ENCODE measurements around the gene ATXN1L. TPM values are rescaled to one million over a fixed set of nuclear protein-coding genes. Genes with fewer than 3 reads are reported as not detected.

Gene ATXN1L
- total RNA-seq, 5 donors from 2014 or later (not counting 1 experiment from before 2014, with no cell fraction given): 26.8 to 44.0 (median 29.3) TPM

DNA sequence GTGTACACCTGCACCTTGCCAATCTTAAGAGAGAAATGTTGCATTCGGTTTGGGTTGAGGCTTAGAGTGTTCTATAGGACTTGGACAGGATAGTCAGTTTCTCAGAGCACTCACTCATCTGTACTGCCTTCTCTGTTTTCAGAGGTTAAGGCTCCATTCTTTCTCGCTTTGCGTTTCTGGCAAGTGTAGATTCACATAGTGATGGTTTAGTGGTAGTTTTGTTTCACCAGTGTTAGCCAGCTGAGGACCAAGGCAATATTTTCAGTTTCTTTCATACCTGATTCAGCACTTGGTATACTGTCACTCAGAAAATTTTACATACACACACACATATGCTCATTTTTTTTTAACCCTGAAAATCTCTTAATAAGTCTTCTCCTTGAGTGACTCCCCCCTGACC lies 1.3 kb downstream of the ATXN1L start:
- no CpG with 5 or more reads among the region's 3 CpGs for WGBS (ENCODE audit: insufficient coverage)
- H3K27ac ChIP-seq (ENCODE audit: low read length): no peak overlapping the region
- no peaks in the 10 kb centered on the region for H3K27me3 Mint-ChIP-seq

DNA sequence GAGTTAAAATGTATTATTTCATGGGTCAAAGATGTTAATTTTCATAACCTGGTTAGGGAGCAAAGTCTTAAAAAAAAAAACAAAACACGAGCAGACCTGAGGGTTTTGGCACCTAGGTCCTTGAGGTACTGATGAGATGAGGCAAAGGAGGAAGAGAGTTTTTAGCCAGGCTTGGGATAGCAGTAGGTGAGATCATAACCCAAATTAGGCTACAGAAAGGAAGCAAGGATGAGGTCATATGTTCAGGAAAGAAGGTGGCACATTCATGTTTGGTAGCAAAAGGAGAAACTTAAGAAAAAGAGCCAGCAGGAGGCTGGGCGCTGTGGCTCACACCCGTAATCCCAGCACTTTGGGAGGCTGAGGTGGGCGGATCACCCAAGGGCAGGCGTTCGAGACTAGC lies 2.8 kb downstream of the ATXN1L start:
- WGBS (ENCODE audit: insufficient coverage): 94% methylated on average over 2 of the region's 6 CpGs
- peaks cover 29% of the 10 kb centered on the region for H3K36me3 Mint-ChIP-seq
- Histone ChIP-seq H3K9me3 (no peaks in the 10 kb centered on the region), H3K36me3 (ENCODE audit: control insufficient read depth in 2 of 2, extremely low read depth in 1 of 2, insufficient read depth in 1 of 2, low read length in 1 of 2) (peaks cover 8 to 52% of the 10 kb centered on the region in 2 donors), H3K27ac (ENCODE audit: low read length) (no peak overlapping the region), H3K27me3 (replicated peaks in 1 of 2; ENCODE audit: control insufficient read depth in 2 of 2, extremely low read depth in 1 of 2, insufficient read depth in 2 of 2, low read length in 1 of 2) (no peaks in the 10 kb centered on the region), H3K4me1 (ENCODE audit: control insufficient read depth in 1 of 2, extremely low read depth in 1 of 2, insufficient read depth in 2 of 2, low read length in 2 of 2) (peaks cover 10 to 44% of the 10 kb centered on the region in 2 experiments), H3K4me3 (ENCODE audit: control insufficient read depth in 1 of 2, extremely low read depth in 1 of 2, low read length in 1 of 2) (no peak overlapping the region)
- no peak for ATAC-seq (replicated peaks in 1 of 4)
- no peaks in the 10 kb centered on the region for H3K27me3 Mint-ChIP-seq
- H3K9me3 Mint-ChIP-seq: no peaks in the 10 kb centered on the region
- H3K27ac Mint-ChIP-seq: no peak overlapping the region
- ChIA-PET POLR2A (interaction anchor here in 1 of 2 donors (0.5 kb wide), 1 partner anchor 62 kb away, joined by 3 read pairs; no protein-coding TSS in a partner anchor), CTCF (interaction anchor here (0.6 to 2.6 kb wide), 3 partner anchors 22 to 34 kb away, joined by 9 to 19 read pairs (median 10); no protein-coding TSS in a partner anchor)
- no peak for DNase-seq
- H3K4me1 Mint-ChIP-seq: peaks cover 48 to 60% (median 57%) of the 10 kb centered on the region in 3 donors
- no peak overlapping the region for H3K4me3 Mint-ChIP-seq

More for the DNA sequence above, 1.3 kb downstream of the ATXN1L start:
- Histone ChIP-seq H3K4me1 (ENCODE audit: control insufficient read depth in 1 of 2, extremely low read depth in 1 of 2, insufficient read depth in 2 of 2, low read length in 2 of 2) (peaks cover 13 to 29% of the 10 kb centered on the region in 2 experiments), H3K36me3 (ENCODE audit: control insufficient read depth in 2 of 2, extremely low read depth in 1 of 2, insufficient read depth in 1 of 2, low read length in 1 of 2) (peaks cover 8 to 42% of the 10 kb centered on the region in 2 donors), H3K27me3 (replicated peaks in 1 of 2; ENCODE audit: control insufficient read depth in 2 of 2, extremely low read depth in 1 of 2, insufficient read depth in 2 of 2, low read length in 1 of 2) (no peaks in the 10 kb centered on the region), H3K4me3 (ENCODE audit: control insufficient read depth in 1 of 2, extremely low read depth in 1 of 2, low read length in 1 of 2) (peak overlapping the region in 1 of 2 donors; percentile 91), H3K9me3 (no peaks in the 10 kb centered on the region)
- Mint-ChIP-seq H3K4me1 (peaks cover 39 to 52% (median 50%) of the 10 kb centered on the region in 3 donors), H3K36me3 (peaks cover 23% of the 10 kb centered on the region), H3K4me3 (peak overlapping the region; percentile 91 to 94 (median 92)), H3K9me3 (no peaks in the 10 kb centered on the region), H3K27ac (peak overlapping the region; percentile 66 to 79)
- ATAC-seq (replicated peaks in 1 of 4) (no peak), DNase-seq (no peak)
- ChIA-PET CTCF (interaction anchor here in 1 of 2 donors (0.5 to 2.6 kb wide), 2 partner anchors 35 to 98 kb away, joined by 3 to 19 read pairs; no protein-coding TSS in a partner anchor), POLR2A (interaction anchor here (0.6 to 0.9 kb wide), 3 partner anchors 36 to 158 kb away, joined by 3 to 6 read pairs (median 6); no protein-coding TSS in a partner anchor)

- H3K27me3 Mint-ChIP-seq: no peaks in the 10 kb centered on the region
Measured at GRCh38 chr16:71851746-71852145, 6.0 kb downstream of the ATXN1L start.

DNA sequence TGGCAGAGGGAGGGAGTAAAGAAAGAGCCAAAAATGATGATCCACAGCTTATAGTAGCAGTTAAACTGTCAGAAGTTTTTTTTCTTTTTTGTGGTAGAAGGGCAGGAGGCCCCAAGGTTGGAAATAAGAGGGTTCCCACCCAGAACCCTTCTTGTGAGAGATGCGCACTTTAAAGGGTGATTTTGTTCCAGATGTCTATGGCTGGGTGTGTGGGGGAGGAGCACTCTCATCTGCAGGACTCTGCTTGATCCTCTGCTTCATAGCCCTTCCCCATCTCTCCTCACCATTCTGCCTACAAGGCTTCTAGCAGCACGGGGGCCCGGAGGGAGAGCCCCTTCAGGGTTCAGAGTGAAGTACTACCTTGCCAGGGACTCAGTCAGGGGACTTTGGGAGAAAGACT lies 6.4 kb downstream of the ATXN1L start:
- no peaks in the 10 kb centered on the region for H3K27me3 Mint-ChIP-seq
- Histone ChIP-seq H3K4me3 (ENCODE audit: control insufficient read depth in 1 of 2, extremely low read depth in 1 of 2, low read length in 1 of 2) (no peak overlapping the region), H3K27me3 (replicated peaks in 1 of 2; ENCODE audit: control insufficient read depth in 2 of 2, extremely low read depth in 1 of 2, insufficient read depth in 2 of 2, low read length in 1 of 2) (no peaks in the 10 kb centered on the region), H3K36me3 (ENCODE audit: control insufficient read depth in 2 of 2, extremely low read depth in 1 of 2, insufficient read depth in 1 of 2, low read length in 1 of 2) (peaks cover 13 to 67% of the 10 kb centered on the region in 2 donors), H3K4me1 (ENCODE audit: control insufficient read depth in 1 of 2, extremely low read depth in 1 of 2, insufficient read depth in 2 of 2, low read length in 2 of 2) (peaks cover 2 to 58% of the 10 kb centered on the region in 2 experiments), H3K27ac (ENCODE audit: low read length) (no peak overlapping the region), H3K9me3 (no peaks in the 10 kb centered on the region)
- ATAC-seq (replicated peaks in 1 of 4) (no peak), DNase-seq (no peak)
- 20% methylated on average over 2 of the region's 3 CpGs for WGBS (ENCODE audit: insufficient coverage)
- no peaks in the 10 kb centered on the region for H3K9me3 Mint-ChIP-seq
- peak overlapping the region in 1 of 2 donors; percentile 28 for H3K27ac Mint-ChIP-seq
- peaks cover 68 to 80% (median 76%) of the 10 kb centered on the region in 3 donors for H3K4me1 Mint-ChIP-seq
- no peak overlapping the region for H3K4me3 Mint-ChIP-seq
- POLR2A ChIA-PET: no interaction called here
- CTCF ChIA-PET: interaction anchor here (0.7 to 1.3 kb wide), 2 partner anchors 10 to 29 kb away, joined by 3 read pairs; no protein-coding TSS in a partner anchor
- H3K36me3 Mint-ChIP-seq: peaks cover 35% of the 10 kb centered on the region

More at GRCh38 chr16:71851746-71852145, 6.0 kb downstream of the ATXN1L start:
- ATAC-seq (replicated peaks in 1 of 4): no peak
- Histone ChIP-seq H3K27ac (ENCODE audit: low read length) (no peak overlapping the region), H3K4me3 (ENCODE audit: control insufficient read depth in 1 of 2, extremely low read depth in 1 of 2, low read length in 1 of 2) (no peak overlapping the region), H3K36me3 (ENCODE audit: control insufficient read depth in 2 of 2, extremely low read depth in 1 of 2, insufficient read depth in 1 of 2, low read length in 1 of 2) (peaks cover 13 to 67% of the 10 kb centered on the region in 2 donors), H3K27me3 (replicated peaks in 1 of 2; ENCODE audit: control insufficient read depth in 2 of 2, extremely low read depth in 1 of 2, insufficient read depth in 2 of 2, low read length in 1 of 2) (no peaks in the 10 kb centered on the region), H3K9me3 (no peaks in the 10 kb centered on the region), H3K4me1 (ENCODE audit: control insufficient read depth in 1 of 2, extremely low read depth in 1 of 2, insufficient read depth in 2 of 2, low read length in 2 of 2) (peaks cover 6 to 61% of the 10 kb centered on the region in 2 experiments)
- ChIA-PET CTCF (no interaction called here), POLR2A (no interaction called here)
- Mint-ChIP-seq H3K9me3 (no peaks in the 10 kb centered on the region), H3K4me1 (peaks cover 72 to 82% (median 76%) of the 10 kb centered on the region in 3 donors), H3K4me3 (no peak overlapping the region), H3K27ac (peak overlapping the region in 1 of 2 donors; percentile 28), H3K36me3 (peaks cover 35% of the 10 kb centered on the region)
- DNase-seq: no peak
- no CpG with 5 or more reads among the region's 8 CpGs for WGBS (ENCODE audit: insufficient coverage)

DNA sequence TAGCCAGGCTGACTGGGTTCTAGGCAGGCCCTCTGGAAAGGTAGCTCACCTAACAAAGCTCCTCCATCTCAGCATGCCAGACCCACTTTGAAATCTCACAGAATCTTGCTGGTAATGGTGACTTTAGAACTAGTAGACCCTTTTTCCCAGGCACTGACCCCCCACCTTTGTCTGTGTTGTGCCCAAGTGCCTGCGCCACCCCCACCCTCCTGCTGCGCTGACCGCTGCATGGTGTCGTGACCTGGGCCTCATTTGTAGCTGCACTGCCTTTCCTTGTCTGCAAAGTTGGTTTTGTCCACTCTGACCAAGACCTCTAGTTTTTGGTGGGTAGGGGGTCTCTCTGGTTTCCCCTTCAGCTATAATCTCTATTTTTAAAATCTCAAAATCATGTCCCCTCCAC lies 6.8 kb downstream of the ATXN1L start:
- Mint-ChIP-seq H3K36me3 (peaks cover 35% of the 10 kb centered on the region), H3K27ac (peak overlapping the region in 1 of 2 donors; percentile 63), H3K4me1 (peaks cover 64 to 80% (median 75%) of the 10 kb centered on the region in 3 donors), H3K27me3 (no peaks in the 10 kb centered on the region), H3K4me3 (no peak overlapping the region), H3K9me3 (no peaks in the 10 kb centered on the region)
- no peak overlapping the region for H3K4me3 ChIP-seq (ENCODE audit: control insufficient read depth in 1 of 2, extremely low read depth in 1 of 2, low read length in 1 of 2)
- no peak for DNase-seq
- H3K4me1 ChIP-seq (ENCODE audit: control insufficient read depth in 1 of 2, extremely low read depth in 1 of 2, insufficient read depth in 2 of 2, low read length in 2 of 2): peaks cover 0 to 61% of the 10 kb centered on the region in 2 experiments
- ChIA-PET CTCF (interaction anchor here (0.5 to 1.3 kb wide), 4 partner anchors 10 to 55 kb away, joined by 3 to 4 read pairs (median 3); no protein-coding TSS in a partner anchor), POLR2A (no interaction called here)
- H3K36me3 ChIP-seq (ENCODE audit: control insufficient read depth in 2 of 2, extremely low read depth in 1 of 2, insufficient read depth in 1 of 2, low read length in 1 of 2): peaks cover 13 to 67% of the 10 kb centered on the region in 2 donors
- no peaks in the 10 kb centered on the region for H3K9me3 ChIP-seq
- ATAC-seq (replicated peaks in 1 of 4): no peak
- no peaks in the 10 kb centered on the region for H3K27me3 ChIP-seq (replicated peaks in 1 of 2; ENCODE audit: control insufficient read depth in 2 of 2, extremely low read depth in 1 of 2, insufficient read depth in 2 of 2, low read length in 1 of 2)
- no peak overlapping the region for H3K27ac ChIP-seq (ENCODE audit: low read length)
- WGBS (ENCODE audit: insufficient coverage): no CpG with 5 or more reads among the region's 4 CpGs

- CTCF ChIA-PET: interaction anchor here (0.5 to 1.3 kb wide), 4 partner anchors 28 to 54 kb away, joined by 3 to 4 read pairs (median 3); no protein-coding TSS in a partner anchor
- no CpG with 5 or more reads among the region's 4 CpGs for WGBS (ENCODE audit: insufficient coverage)
- Histone ChIP-seq H3K36me3 (ENCODE audit: control insufficient read depth in 2 of 2, extremely low read depth in 1 of 2, insufficient read depth in 1 of 2, low read length in 1 of 2) (peaks cover 13 to 59% of the 10 kb centered on the region in 2 donors), H3K27me3 (replicated peaks in 1 of 2; ENCODE audit: control insufficient read depth in 2 of 2, extremely low read depth in 1 of 2, insufficient read depth in 2 of 2, low read length in 1 of 2) (no peaks in the 10 kb centered on the region), H3K27ac (ENCODE audit: low read length) (no peak overlapping the region), H3K4me1 (ENCODE audit: control insufficient read depth in 1 of 2, extremely low read depth in 1 of 2, insufficient read depth in 2 of 2, low read length in 2 of 2) (peaks cover 0 to 63% of the 10 kb centered on the region in 2 experiments), H3K9me3 (no peaks in the 10 kb centered on the region), H3K4me3 (ENCODE audit: control insufficient read depth in 1 of 2, extremely low read depth in 1 of 2, low read length in 1 of 2) (no peak overlapping the region)
- Mint-ChIP-seq H3K4me1 (peaks cover 56 to 72% (median 67%) of the 10 kb centered on the region in 3 donors), H3K9me3 (no peaks in the 10 kb centered on the region), H3K27me3 (no peaks in the 10 kb centered on the region), H3K36me3 (peaks cover 31% of the 10 kb centered on the region), H3K27ac (peak overlapping the region; percentile 8 to 63), H3K4me3 (no peak overlapping the region)
- ATAC-seq (replicated peaks in 1 of 4) (no peak), DNase-seq (no peak)
- POLR2A ChIA-PET: no interaction called here
Measured at GRCh38 chr16:71853413-71853812, 7.6 kb downstream of the ATXN1L start.

Measured in T-cell (primary cell).